CD4-positive, alpha-beta T cell (primary cell): ENCODE results near the gene GRID1. TPM values are rescaled to one million over a fixed set of nuclear protein-coding genes. Genes with fewer than 3 reads are reported as not detected.

Source experiments
- ATAC-seq: fragments of 200-7000 bp; cut with Tn5 transposase; one replicate; pipeline ENCODE4 v1.10.0; 2022; ENCODE audit warnings: mild to moderate bottlenecking; ENCODE audit not compliant: poor library complexity
- CTCF ChIA-PET: fragments of 350-600 bp; sonication (Branson Sonifier 250); formaldehyde crosslinking; loops from one replicate; lab custom pipeline; 2021; ENCODE audit warnings: antibody characterized with exemption, inconsistent platforms; lab: Charles Lee
- POLR2A ChIA-PET: fragments of 350-600 bp; sonication (Branson Sonifier 250); formaldehyde crosslinking; loops from one replicate; lab custom pipeline; 2021; ENCODE audit warnings: antibody characterized with exemption, inconsistent platforms; lab: Charles Lee
- DNase-seq, 14 experiments: peaks; one replicate each; pipeline ENCODE4 v3.0.0-alpha.2; 2013 to 2020; ENCODE audit warnings: mixed read lengths in 2 of 14
- H3K27ac ChIP-seq, 2 donors: one replicate each; pipeline versions ENCODE4 v1.5.1 to v1.7.0; 2013; ENCODE audit warnings: low read length in 2 of 2, low read depth in 1 of 2, mild to moderate bottlenecking in 1 of 2
- H3K27me3 ChIP-seq, 2 experiments: 1 replicate in 1 of 2; 2 replicates in 1 of 2; pipeline versions ENCODE4 v1.6.1 to v1.7.0; 2013; ENCODE audit warnings: low read length in 2 of 2, control low read depth in 1 of 2, mild to moderate bottlenecking in 1 of 2, moderate library complexity in 1 of 2; ENCODE audit not compliant: insufficient read depth in 2 of 2, control insufficient read depth in 1 of 2
- H3K36me3 ChIP-seq: one replicate; pipeline ENCODE4 v1.6.1; 2013; ENCODE audit warnings: low read length, control low read depth; ENCODE audit not compliant: insufficient read depth
- H3K4me1 ChIP-seq: one replicate; pipeline ENCODE4 v1.6.1; 2013; ENCODE audit warnings: low read length, control low read depth; ENCODE audit not compliant: insufficient read depth
- H3K4me3 ChIP-seq: one replicate; pipeline ENCODE4 v1.5.1; 2013; ENCODE audit warnings: mild to moderate bottlenecking, low read length, moderate library complexity
- H3K9me3 ChIP-seq, 2 experiments: 1 replicate in 1 of 2; 2 replicates in 1 of 2; pipeline versions ENCODE4 v1.6.1 to v1.7.0; 2013; ENCODE audit warnings: low read length in 2 of 2, mild to moderate bottlenecking in 2 of 2, control low read depth in 1 of 2, moderate library complexity in 1 of 2; ENCODE audit not compliant: control insufficient read depth in 1 of 2, insufficient read depth in 1 of 2
- H3K27ac Mint-ChIP-seq: one replicate; pipeline ENCODE4 v1.8.0; 2020; ENCODE audit warnings: mixed read lengths
- H3K27me3 Mint-ChIP-seq: one replicate; pipeline ENCODE4 v1.8.0; 2021; ENCODE audit warnings: mixed read lengths
- H3K36me3 Mint-ChIP-seq: one replicate; pipeline ENCODE4 v1.8.0; 2021; ENCODE audit warnings: low read depth, mixed read lengths
- H3K4me1 Mint-ChIP-seq: one replicate; pipeline ENCODE4 v1.8.0; 2021; ENCODE audit warnings: low read depth, mixed read lengths
- H3K4me3 Mint-ChIP-seq: one replicate; pipeline ENCODE4 v1.8.0; 2020; ENCODE audit warnings: mild to moderate bottlenecking, mixed read lengths
- H3K9me3 Mint-ChIP-seq: one replicate; pipeline ENCODE4 v1.8.0; 2020; ENCODE audit warnings: mixed read lengths
- CTCF ChIP-seq: fragments of 200-600 bp; IDR thresholded peaks from one replicate; pipeline ENCODE4 v1.8.0; 2022; ENCODE audit warnings: antibody characterized with exemption, mild to moderate bottlenecking
- intact Hi-C, 2 experiments: fragments of 100-400 bp; cut with DNase I in 1 of 2; cut with micrococcal nuclease in 1 of 2; formaldehyde crosslinking; loops; one replicate each; pipeline versions ENCODE4 v1.15.1 to v1.9.0; 2023 to 2025; cut with DNase I, micrococcal nuclease
- total RNA-seq, 174 experiments: library from RNA in 2 of 174; stranded (reverse) in 2 of 174; gene quantifications; one replicate each; pipeline ENCODE4 v1.2.3 and lab custom pipeline; 2021 to 2026

GRID1 gene
- total RNA-seq, 2 experiments from 2014 or later = not detected

GRCh38 chr10:86252079-86252478 lies 114.5 kb downstream of the GRID1 start:
- Histone ChIP-seq H3K27me3 (no peaks in the 10 kb centered on the region), H3K27ac (no peak overlapping the region), H3K9me3 (peaks cover 0 to 22% of the 10 kb centered on the region in 2 experiments), H3K4me1 (no peaks in the 10 kb centered on the region), H3K36me3 (no peaks in the 10 kb centered on the region), H3K4me3 (no peak overlapping the region)
- ATAC-seq = no peak
- ChIA-PET CTCF (no interaction called here), POLR2A (no interaction called here)
- H3K9me3 Mint-ChIP-seq = peaks cover 4% of the 10 kb centered on the region
- no peak for DNase-seq
- no peak overlapping the region for H3K27ac Mint-ChIP-seq
- intact Hi-C loops = no loop called here
- no peaks in the 10 kb centered on the region for H3K4me1 Mint-ChIP-seq
- no peaks in the 10 kb centered on the region for H3K36me3 Mint-ChIP-seq
- TF ChIP-seq CTCF = no peak
- no peak overlapping the region for H3K4me3 Mint-ChIP-seq
- peaks cover 5% of the 10 kb centered on the region for H3K27me3 Mint-ChIP-seq

GRCh38 chr10:86251426-86251825 lies 115.2 kb downstream of the GRID1 start:
- POLR2A ChIA-PET = no interaction called here
- H3K36me3 Mint-ChIP-seq = no peaks in the 10 kb centered on the region
- H3K4me3 ChIP-seq = no peak overlapping the region
- TF ChIP-seq CTCF = no peak
- no peaks in the 10 kb centered on the region for H3K36me3 ChIP-seq
- no peaks in the 10 kb centered on the region for H3K27me3 ChIP-seq
- no peak overlapping the region for H3K4me3 Mint-ChIP-seq
- intact Hi-C loops = no loop called here
- no peak overlapping the region for H3K27ac Mint-ChIP-seq
- H3K27me3 Mint-ChIP-seq = peaks cover 5% of the 10 kb centered on the region
- H3K4me1 Mint-ChIP-seq = no peaks in the 10 kb centered on the region
- H3K9me3 Mint-ChIP-seq = peaks cover 4% of the 10 kb centered on the region
- H3K27ac ChIP-seq = no peak overlapping the region
- H3K4me1 ChIP-seq = no peaks in the 10 kb centered on the region
- no peak for DNase-seq
- CTCF ChIA-PET = no interaction called here
- ATAC-seq = no peak
- H3K9me3 ChIP-seq = peaks cover 0 to 25% of the 10 kb centered on the region in 2 experiments

GRCh38 chr10:86250399-86250798 lies 116.2 kb downstream of the GRID1 start:
- no peaks in the 10 kb centered on the region for H3K4me1 Mint-ChIP-seq
- intact Hi-C loops = no loop called here
- Histone ChIP-seq H3K36me3 (no peaks in the 10 kb centered on the region), H3K9me3 (peaks cover 0 to 31% of the 10 kb centered on the region in 2 experiments), H3K4me1 (no peaks in the 10 kb centered on the region), H3K4me3 (no peak overlapping the region), H3K27me3 (no peaks in the 10 kb centered on the region), H3K27ac (no peak overlapping the region)
- DNase-seq = no peak
- ChIA-PET CTCF (no interaction called here), POLR2A (no interaction called here)
- no peaks in the 10 kb centered on the region for H3K27me3 Mint-ChIP-seq
- no peak overlapping the region for H3K27ac Mint-ChIP-seq
- ATAC-seq = no peak
- TF ChIP-seq CTCF = no peak
- peaks cover 4% of the 10 kb centered on the region for H3K9me3 Mint-ChIP-seq
- no peaks in the 10 kb centered on the region for H3K36me3 Mint-ChIP-seq
- H3K4me3 Mint-ChIP-seq = no peak overlapping the region
